HG03196 (cell line): ENCODE measurements around the gene TBXAS1.

Experiments
- ATAC-seq: cut with Tn5 transposase; IDR thresholded peaks from one replicate; pipeline ENCODE4 v1.9.1; 2021; ENCODE audit not compliant: unreplicated experiment

Gene TBXAS1

DNA sequence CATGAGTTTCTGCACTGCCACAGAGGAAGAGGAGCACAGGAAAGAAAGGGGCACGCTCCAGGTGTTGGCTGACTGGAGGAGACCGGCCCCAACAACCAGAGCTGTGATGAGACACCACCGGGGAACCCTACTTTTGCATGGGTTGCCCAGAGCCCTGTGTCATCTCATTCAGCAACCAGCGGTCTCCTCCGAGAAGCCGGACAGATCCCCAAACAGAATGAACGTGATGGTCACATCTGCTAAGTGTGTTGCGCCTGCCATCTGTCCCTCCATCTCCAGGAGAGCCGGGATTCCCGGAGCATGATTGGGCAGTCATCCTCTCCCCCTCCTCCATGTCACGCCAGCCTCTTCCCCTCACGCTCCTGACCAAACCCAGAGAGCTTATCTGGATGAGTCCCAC, 210.8 kb downstream of the TBXAS1 start:
- no peak for ATAC-seq

DNA sequence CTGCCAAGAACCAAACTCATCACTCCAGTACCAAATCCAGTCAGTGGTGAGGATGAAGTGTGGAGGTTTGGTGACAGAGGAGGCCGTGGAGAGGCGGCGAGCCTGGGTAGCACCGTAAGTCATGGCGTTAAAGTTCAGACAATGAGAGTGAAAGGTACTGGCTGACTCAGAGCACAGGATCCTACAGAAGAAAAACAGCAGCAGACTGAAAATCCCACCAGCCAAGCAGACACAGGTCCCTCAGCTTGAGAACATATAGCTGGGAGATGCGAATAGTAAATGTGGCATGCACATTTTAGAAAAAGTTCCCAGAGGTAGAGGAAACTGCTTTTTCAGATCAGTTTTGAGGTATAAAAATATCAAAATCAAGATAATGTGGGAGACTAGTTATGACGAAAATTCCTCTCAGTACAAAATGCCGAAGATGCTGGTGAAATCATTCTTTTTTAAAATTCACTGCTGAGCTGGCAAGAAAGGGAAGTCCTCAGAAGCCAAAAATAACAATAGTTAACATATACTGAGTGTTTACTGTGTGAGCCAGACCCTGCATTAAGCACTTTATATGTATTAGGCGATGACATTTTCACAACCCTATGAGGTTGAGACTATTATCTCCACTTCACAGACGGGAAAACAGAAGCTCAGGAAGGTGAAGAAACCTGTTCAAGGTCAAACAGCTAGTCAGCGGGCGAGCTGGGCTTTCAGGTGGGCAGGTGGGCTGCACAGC, 212.8 kb downstream of the TBXAS1 start:
- no peak for ATAC-seq

DNA sequence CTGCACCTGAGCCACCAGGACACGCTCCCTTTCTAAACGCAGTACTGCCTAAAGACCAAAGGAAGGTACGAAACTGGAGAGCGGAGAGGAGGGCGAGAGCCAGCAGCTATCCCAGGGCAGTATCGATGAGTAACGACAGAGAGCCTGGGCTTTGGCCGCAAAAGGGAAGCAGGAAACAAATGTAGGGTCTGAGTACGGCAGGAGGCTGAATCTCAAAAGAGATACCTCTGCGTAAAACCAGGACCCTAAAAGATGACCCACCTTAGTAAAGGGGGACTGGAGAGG, 213.3 kb downstream of the TBXAS1 start:
- ATAC-seq, result no peak

DNA sequence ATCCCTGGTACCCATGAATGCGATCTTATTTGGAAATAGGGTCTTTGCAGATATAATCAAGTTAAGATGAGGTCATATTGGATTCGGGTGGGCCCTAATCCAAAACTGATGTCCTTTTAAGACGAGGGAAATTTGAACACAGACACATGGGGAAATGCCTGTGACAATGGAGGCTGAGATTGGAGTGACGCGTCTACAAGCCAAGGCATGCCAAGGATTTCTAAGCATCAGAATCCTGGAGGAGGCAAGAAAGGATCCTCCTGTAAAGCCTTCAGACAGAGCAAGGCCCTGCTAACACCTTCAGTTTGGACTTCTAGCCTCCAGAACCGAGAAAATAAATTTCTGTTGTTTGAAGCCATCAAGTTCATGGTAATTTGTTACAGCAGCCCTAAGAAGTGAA, 215.2 kb downstream of the TBXAS1 start:
- ATAC-seq, result no peak

DNA sequence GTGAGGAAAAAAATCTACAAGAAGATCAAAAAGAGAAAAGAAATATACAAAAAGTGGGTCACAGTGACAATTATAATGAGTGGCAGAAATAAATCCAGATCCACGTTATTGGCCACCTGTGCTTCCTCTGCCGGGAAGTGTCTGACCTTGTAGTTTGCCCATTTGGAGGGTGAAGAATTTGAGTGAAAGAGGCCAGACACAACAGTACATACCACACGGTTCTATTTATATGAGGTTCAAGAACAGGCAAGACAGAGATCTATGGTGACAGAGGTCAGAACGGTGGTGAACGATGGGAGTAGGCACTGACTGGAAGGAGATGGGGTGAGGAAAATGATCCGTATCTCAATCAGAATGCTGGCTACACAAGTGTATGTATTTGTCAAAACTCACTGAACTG, 216.6 kb downstream of the TBXAS1 start:
- no peak for ATAC-seq

DNA sequence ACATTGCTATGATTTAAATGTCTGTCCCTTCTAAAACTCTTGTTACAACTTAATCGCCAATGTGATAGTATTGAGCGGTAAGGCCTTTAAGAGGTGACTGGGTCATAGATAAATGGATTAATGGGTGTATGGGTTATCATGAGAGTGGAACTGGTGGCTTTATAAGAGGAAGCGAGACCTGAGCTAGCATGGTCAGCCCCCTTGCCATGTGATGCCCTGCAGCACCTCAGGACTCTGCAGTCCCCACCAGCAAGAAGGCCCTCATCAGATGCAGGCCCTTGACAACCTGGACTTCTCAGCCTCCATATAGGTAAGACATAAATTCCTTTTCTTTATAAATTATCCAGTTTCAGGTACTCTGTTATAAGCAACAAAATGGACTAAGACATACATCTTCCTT, 218.1 kb downstream of the TBXAS1 start:
- no peak for ATAC-seq

DNA sequence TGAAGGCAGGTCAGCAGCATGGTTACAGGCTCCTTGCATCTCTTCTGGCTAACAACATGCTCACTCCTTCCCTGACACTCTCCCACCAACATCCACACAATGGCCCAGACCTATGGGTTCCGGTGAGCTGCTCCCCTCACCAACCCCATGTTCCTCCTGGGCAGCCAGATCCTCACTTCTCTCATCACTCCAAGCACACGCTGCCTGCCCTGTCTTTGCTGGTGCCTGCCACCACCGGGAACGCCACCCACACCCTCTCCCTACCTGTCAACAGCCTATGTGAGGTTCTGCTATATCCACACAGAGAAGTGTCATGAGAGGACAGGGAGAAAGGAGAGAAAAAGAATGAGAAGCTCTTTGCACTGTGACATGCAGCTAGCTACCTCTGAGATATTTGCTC, 219.1 kb downstream of the TBXAS1 start:
- no peak for ATAC-seq

DNA sequence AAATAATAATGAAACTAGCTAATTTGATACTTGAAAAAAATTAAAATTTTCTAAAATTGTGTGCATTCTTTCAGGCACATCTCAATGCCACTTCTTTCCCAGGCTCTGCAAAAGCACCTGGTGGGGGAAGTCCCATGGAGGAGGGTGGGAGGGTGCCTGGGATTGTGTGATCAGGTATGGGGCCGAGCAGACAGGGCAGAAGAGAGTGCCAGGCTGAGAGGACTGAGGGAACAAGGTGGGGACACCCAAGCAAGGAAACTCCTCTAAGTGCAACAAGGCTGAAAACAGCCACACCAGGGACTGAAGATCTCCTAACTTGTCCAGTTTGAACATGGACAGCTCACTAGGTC, 219.9 kb downstream of the TBXAS1 start:
- ATAC-seq, result no peak

DNA sequence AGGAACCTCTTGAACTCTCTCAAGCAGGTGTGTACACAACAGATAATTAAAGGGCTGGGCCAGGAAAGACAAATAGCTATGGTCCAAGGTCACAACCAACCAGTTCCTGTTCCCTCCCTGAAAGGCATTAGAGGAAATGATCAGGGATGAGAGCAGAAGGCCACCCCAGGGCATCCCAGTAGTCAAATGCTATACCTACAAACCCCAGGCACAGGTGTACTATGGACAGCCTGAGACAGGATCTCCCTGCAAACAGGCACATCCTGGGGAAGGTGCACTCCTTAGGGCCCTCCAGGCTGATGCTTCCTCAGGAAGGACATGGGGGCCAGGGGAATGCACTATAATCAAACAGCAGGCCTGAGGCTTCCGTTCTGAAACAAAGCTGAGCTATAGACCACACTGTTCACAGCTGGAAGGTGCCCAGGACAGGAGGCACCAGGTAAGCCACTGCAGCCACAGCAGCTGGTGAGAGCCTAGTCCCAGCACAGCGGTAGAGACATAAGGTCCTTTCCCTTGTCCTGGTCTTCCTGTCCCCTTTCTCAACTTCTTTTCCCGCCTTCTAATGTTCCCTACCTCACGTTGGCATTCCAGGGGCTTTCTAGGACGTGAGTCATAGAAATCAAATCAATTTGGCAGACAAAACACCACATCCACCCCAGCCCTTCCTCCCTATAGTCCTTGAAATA, 220.4 kb downstream of the TBXAS1 start:
- ATAC-seq, result no peak

DNA sequence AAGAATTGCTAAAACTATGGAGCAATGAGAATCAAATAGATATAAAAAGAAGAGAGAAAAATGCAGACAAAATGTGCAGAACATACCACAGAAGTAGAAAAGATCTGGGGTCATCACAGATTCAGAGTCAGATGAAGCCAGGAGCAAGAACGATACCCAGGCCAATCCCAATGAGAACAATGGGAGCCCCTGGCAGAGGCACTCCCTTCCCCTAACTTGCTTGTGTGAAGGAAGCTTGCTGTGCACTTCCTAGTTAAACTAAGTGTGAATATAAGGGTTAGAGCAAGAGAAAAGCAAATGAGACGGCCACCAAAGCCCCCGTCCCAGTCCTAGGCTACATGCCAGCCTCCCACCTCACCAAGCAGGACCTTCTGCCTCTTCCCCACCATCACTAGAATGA, 221.0 kb downstream of the TBXAS1 start:
- no peak for ATAC-seq

DNA sequence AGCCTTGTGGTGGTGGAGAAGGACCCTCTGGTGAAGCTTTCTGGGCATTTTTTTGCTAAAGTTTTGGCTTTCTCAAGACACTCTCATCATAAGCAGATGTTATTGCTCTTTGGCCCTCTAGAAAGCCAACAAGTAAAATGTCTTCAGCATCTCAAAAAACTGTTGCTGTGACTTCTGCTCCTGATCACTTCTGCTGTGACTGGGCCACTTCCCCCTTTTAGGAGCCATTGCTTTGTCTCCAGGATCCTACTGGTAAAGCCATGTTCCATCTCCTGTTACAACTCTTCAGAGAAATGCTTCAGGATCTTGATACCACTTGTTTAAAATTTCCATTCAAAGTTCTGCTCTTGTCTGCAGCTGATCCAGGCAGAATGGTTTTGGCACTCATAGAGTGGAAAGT, 222.8 kb downstream of the TBXAS1 start:
- ATAC-seq, result no peak

DNA sequence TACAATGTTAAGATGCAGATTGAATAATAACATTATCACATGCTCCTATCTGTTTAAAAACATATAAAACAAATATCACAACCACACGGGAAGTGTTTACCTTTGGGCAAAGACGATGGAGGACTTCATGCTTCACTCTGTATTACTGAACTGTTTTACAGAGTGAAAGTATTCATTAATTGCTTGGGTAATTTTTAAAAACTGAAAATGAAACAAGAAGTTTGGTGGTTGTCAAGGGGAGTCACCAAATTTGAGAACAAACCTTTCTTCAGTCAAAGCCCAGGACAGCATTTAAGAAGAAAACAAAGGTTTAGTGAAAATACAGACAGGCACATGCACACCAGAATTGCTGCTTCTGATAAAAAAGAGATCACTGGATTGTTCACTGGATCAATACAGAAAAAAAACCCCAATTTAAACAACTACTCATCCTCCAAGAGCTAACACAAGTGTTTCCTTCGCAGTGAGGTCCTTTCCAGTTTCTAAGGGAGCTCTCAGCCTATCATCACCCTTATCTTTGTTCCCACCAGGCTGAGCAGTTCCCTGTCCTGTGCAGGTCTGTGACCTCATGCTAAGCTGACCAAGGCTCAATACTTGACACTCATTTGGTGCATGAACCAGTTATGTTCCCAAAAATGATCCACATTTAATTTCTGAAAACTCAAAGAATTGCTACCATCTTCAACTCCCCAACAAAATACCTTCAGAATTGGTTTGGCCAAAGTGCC, 224.9 kb downstream of the TBXAS1 start:
- peak; percentile 94 for ATAC-seq

DNA sequence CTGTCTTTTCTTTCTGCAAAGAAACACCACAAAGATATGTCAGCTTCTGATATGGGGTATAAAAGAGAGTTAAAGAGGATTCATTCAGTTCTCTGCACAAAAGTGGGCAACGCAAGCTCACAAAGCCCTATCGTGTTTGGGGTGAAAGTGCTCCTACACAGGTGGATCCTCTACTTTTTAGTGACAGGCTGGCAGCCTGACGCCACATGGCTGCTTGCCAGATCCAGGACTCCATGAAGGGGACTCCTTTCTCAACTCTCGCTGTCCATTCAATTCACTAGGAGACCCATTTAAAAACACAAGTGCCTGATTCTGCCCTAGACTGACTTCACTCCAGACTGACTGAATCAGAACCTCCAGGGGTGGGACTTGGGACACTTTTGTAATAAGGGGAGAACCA, 225.7 kb downstream of the TBXAS1 start:
- ATAC-seq, result no peak

DNA sequence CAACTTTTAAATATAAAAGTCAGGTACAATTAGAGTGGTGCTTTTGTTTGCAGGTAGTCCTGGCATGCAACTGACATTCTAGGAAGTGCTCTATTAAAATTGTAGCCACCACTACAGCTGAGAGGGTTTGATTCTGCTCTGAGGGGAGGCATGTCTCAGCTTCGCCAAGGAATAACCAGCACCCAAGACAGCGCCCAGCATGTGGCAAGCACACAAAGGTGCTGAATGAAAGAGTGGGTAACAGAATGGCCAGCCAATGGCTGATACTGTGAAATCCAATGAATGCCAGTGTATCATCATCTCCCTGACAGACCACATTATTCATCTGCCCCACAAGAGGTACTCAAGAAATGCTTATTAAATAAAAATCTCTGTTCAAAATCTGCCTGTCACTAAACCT, 226.8 kb downstream of the TBXAS1 start:
- no peak for ATAC-seq

DNA sequence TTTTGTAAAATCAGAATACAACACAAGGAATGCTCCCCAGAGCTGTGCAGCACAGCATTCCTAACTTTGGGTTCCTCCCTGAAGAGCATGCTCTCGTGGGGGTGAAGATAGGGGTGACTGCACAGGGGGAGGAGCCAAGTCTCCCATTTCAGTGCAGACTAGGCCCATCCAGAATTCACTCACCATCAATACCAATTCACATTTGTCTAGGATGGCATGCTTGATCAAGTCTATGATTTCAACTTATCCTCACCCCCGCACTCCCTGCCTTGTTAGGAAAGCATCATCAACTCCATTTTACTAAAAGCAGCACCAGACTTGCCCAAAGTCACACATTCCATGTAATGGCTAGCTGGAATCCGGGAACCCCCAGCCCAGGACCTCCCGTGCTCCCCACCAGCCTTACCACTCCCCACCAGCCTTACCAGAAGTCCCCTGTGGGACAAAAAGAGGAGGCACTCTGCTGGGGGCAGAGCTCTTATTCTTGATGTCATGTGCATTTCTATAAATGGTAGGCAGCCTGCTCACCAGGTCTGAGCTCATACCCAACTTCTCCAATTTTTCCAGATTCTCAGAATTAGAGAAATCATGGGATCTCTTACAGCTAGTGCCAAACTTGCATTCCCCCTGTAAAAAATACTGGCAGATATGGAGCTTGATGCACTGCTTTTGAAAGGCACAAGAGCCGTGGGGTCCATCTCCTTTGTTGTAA, 227.5 kb downstream of the TBXAS1 start:
- ATAC-seq, result no peak

DNA sequence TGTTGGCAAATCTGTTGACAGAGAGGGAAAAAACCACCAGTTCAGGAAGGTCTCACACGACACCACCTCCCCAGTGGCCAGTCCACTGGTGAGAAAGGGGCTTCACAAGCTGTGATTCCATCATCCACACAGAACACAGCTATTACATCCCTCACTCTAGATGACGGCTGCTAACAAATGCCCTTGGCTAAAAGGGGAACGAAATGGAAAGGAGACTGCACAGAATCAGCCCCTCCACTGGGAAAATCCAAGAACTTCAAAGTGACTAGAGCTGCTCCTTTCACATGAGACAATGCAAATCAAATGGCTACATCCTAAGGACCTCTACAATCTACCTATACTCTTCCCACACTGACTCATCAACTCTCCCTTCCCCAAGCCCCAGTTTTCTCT, 228.1 kb downstream of the TBXAS1 start:
- no peak for ATAC-seq

DNA sequence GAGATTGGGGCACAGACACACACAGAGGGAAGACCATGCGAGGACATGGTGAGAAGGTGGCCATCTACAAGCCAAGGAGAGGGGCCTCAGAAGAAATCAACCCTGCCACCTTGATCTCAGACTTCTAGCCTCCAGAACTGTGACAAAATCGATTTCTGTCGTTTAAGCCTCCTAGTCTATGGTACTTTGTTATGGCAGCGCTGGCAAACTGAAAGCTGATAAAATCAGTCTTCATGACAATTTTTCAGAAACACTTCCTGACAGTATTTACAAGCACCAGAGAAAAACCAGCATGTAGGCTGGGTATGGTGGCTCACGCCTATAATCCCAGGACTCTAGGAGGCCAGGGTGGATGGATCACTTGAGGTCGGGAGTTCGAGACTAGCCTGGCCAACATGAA, 229.5 kb downstream of the TBXAS1 start:
- no peak for ATAC-seq

DNA sequence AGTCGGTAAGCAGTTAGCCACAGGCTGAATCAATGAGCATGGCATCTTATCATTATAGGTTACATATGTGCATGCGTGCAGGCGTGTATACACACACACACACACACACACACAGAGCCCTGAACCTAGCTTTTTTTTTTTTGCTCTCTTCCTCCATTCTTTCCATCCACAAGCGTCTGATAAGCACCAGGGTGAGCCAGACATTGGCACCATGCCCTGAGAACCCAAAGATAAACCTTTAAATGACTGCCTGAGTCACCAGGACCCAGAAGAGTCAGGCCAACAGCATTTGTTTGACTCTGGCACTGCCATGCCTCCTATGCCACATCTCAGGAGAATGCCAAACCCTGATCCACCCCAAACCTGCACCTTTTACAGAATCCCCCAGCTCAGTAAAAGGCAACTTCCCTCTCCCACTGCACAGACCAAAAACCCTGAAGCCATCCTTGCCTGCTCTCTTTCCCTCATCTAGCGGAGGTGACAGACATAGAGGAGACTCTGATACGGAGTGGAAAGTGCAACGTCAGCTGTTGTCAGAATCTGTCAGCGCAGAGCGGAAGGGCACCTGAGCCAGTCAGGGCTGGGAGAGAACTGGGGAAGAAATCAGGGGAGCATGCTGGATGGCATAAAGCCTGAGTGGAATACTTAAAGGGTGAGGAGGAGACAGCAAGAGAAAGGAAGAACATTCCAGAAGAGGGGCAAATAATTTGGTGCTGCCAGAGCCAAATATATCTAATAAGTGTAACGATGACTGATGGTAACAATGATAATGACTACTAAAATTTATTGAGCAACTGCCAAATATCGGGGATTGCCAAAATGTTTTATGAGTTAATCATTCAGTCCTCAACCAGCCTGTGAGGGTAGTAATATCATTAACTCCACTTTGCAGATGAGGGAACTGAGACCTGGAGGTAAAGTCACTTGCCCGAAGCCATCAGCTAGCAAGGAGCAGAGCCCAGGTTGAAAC, 230.5 kb downstream of the TBXAS1 start:
- ATAC-seq, result no peak

DNA sequence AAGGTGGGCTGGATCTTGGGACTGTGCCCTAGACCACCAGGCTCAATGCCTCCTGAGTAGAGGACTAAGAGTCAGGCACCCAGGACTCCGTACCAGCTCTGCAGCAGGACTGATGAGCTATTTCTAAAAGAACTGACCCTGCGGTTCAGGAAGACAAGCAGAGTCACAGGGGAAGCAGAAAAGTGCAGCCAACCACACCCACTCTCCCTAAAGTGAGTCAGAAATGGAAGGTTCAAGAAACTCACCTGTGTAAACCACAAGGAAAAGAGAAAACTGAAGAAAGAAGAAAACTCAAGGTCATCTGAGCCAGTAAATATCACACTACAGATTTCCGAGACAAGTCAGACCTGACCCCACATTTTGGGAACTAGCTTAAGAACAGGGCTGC, 231.2 kb downstream of the TBXAS1 start:
- no peak for ATAC-seq

DNA sequence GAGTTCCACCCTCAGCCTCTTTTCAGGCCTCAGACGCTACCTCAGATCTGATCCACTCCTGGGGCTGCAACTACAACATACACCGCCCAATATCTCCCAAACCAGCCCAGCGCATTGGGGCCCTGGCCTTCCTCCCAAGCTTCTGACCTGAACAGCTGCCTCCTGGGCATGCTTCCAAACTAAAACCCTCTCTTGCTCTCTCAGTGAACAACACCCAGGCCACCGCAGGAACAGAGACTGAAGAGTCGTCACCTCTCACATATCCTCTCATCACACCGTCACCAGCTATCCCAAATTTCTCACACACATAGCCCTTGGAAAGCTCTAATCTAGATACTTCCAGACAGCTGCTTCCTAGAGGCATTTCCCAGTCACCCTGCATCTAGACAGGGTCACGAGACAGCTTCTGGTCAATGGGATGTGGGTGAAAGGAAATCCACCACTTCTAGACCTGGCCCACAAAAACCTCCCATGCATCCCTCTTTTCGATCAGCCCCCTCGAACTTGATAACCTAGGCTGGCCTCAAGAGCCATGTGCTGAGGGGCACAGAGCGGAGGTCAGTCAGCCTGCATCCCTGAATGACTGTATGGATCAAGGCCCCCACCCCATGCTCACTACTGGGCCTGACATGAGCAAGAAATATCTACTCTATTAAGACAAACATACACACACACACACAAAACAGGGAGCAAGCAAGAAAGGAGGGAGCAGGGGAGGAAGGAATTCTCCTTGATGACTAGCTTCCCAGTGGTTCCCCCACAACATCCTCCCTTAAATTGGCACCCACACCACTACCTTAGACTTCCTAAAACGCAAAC, 231.9 kb downstream of the TBXAS1 start:
- ATAC-seq, result no peak
